B cell (primary cell): ENCODE results near the gene NUPR2. TPM values are rescaled to one million over a fixed set of nuclear protein-coding genes. Genes with fewer than 3 reads are reported as not detected.
"Not testable (repeated sequence)": the region's sequence is repeated elsewhere in the genome, so short reads cannot be mapped to it uniquely, and the experiment has no call there.

Source experiments
- ATAC-seq: fragments of 200-7000 bp; cut with Tn5 transposase; one replicate; pipeline ENCODE4 v1.10.0; 2021; ENCODE audit warnings: low read depth, mild to moderate bottlenecking, moderate number of reproducible peaks, moderate library complexity
- CTCF ChIA-PET: fragments of 350-600 bp; sonication (Branson Sonifier 250); formaldehyde crosslinking; loops from one replicate; lab custom pipeline; 2021; ENCODE audit warnings: antibody characterized with exemption, inconsistent platforms; lab: Charles Lee
- POLR2A ChIA-PET: fragments of 350-600 bp; sonication (Branson Sonifier 250); formaldehyde crosslinking; loops from one replicate; lab custom pipeline; 2021; ENCODE audit warnings: antibody characterized with exemption; lab: Charles Lee
- DNase-seq: peaks from one replicate; pipeline ENCODE4 v3.0.0; 2013
- H2AFZ ChIP-seq: 2 replicates; pipeline ENCODE4 v1.6.1; 2012; ENCODE audit warnings: mild to moderate bottlenecking, low read depth, low read length; ENCODE audit not compliant: insufficient read depth, poor library complexity, severe bottlenecking
- H3K27ac ChIP-seq, 2 donors: 1 replicate in 1 of 2; 2 replicates in 1 of 2; pipeline ENCODE4 v1.5.1; 2012 to 2013; ENCODE audit warnings: low read length in 2 of 2, mild to moderate bottlenecking in 2 of 2, moderate library complexity in 1 of 2
- H3K27me3 ChIP-seq, 4 experiments: fragments of 200-600 bp in 1 of 4; sonication (generic) in 1 of 4; replicated peaks in 1 of 4; 1 replicate in 2 of 4; 2 replicates in 2 of 4; pipeline versions ENCODE4 v1.6.1 to v1.7.0; 2013 to 2016; ENCODE audit warnings: low read length in 3 of 4, mild to moderate bottlenecking in 2 of 4, mixed read lengths in 1 of 4, moderate library complexity in 1 of 4; ENCODE audit not compliant: insufficient read depth in 4 of 4, control insufficient read depth in 3 of 4; ENCODE audit errors: control extremely low read depth in 1 of 4
- H3K36me3 ChIP-seq, 2 experiments: replicated peaks in 1 of 2; 1 replicate in 1 of 2; 2 replicates in 1 of 2; pipeline versions ENCODE4 v1.6.1 to v1.7.1; 2013; ENCODE audit warnings: low read length in 1 of 2; ENCODE audit not compliant: insufficient read depth in 2 of 2, control insufficient read depth in 1 of 2; ENCODE audit errors: control extremely low read depth in 1 of 2, extremely low read depth in 1 of 2
- H3K4me1 ChIP-seq, 2 donors: fragments of 200-600 bp in 1 of 2; sonication (generic) in 1 of 2; 1 replicate in 1 of 2; 2 replicates in 1 of 2; pipeline versions ENCODE4 v1.5.1 to v1.6.1; 2013 to 2017; ENCODE audit warnings: low read length in 2 of 2; ENCODE audit not compliant: control insufficient read depth in 2 of 2, insufficient read depth in 2 of 2
- H3K4me2 ChIP-seq: replicated peaks from 2 replicates; pipeline ENCODE3; 2012; ENCODE audit warnings: mild to moderate bottlenecking, low read depth, low read length; ENCODE audit not compliant: poor library complexity, severe bottlenecking
- H3K4me3 ChIP-seq, 5 experiments: fragments of 200-600 bp in 1 of 5; sonication (generic) in 1 of 5; 1 replicate in 3 of 5; 2 replicates in 2 of 5; pipeline versions ENCODE4 v1.5.1 to v1.7.0; 2011 to 2016; ENCODE audit warnings: low read length in 4 of 5, mild to moderate bottlenecking in 4 of 5, low read depth in 2 of 5, control low read depth in 1 of 5, moderate library complexity in 1 of 5; ENCODE audit not compliant: insufficient read depth in 1 of 5; ENCODE audit errors: control extremely low read depth in 1 of 5, extremely low read depth in 1 of 5
- H3K79me2 ChIP-seq: fragments of 200-600 bp; sonication (generic); one replicate; pipeline ENCODE4 v1.6.0; 2016; ENCODE audit warnings: low read length; ENCODE audit not compliant: control insufficient read depth, insufficient read depth
- H3K9ac ChIP-seq: fragments of 200-600 bp; sonication (generic); 2 replicates; pipeline ENCODE4 v1.6.1; 2017; ENCODE audit warnings: mild to moderate bottlenecking, low read length, moderate library complexity
- H3K9me3 ChIP-seq, 3 donors: one replicate each; pipeline versions ENCODE4 v1.6.1 to v1.7.1; 2013; ENCODE audit warnings: low read length in 2 of 3; ENCODE audit not compliant: control insufficient read depth in 2 of 3, insufficient read depth in 1 of 3; ENCODE audit errors: control extremely low read depth in 1 of 3
- H4K20me1 ChIP-seq: 2 replicates; pipeline ENCODE4 v1.6.0; 2012; ENCODE audit warnings: mild to moderate bottlenecking, low read length; ENCODE audit not compliant: insufficient read depth, control insufficient read depth, poor library complexity, severe bottlenecking
- H3K27ac Mint-ChIP-seq: one replicate; pipeline ENCODE4 v1.8.0; 2021; ENCODE audit warnings: mixed read lengths
- H3K27me3 Mint-ChIP-seq: one replicate; pipeline ENCODE4 v1.8.0; 2021; ENCODE audit warnings: mixed read lengths
- H3K4me1 Mint-ChIP-seq: one replicate; pipeline ENCODE4 v1.8.0; 2021; ENCODE audit warnings: mixed read lengths
- H3K4me3 Mint-ChIP-seq: one replicate; pipeline ENCODE4 v1.8.0; 2021; ENCODE audit warnings: mixed read lengths
- H3K9me3 Mint-ChIP-seq: one replicate; pipeline ENCODE4 v1.8.0; 2022; ENCODE audit warnings: mixed read lengths; ENCODE audit not compliant: insufficient read depth
- EZH2 ChIP-seq: IDR thresholded peaks from 2 replicates; pipeline ENCODE4 v1.6.1; 2012; ENCODE audit warnings: borderline replicate concordance, low read depth, mild to moderate bottlenecking, moderate library complexity, low read length; ENCODE audit not compliant: insufficient read depth, poor library complexity, severe bottlenecking
- WGBS: methylation state at CpG from one replicate; pipeline ENCODE4 v1.1.5; 2013; ENCODE audit warnings: missing lambda C conversion rate; ENCODE audit not compliant: insufficient coverage; 5-methylcytosine and 5-hydroxymethylcytosine counted together
- intact Hi-C: fragments of 100-400 bp; cut with micrococcal nuclease; formaldehyde crosslinking; loops from one replicate; pipeline ENCODE4 v1.10.0; 2022
- polyA plus RNA-seq: library from polyadenylated mRNA; depleted of rRNA; stranded (reverse); fragments of >200 nt; gene quantifications from 2 replicates; pipeline ENCODE4 v1.2.3, GENCODE V29; 2012
- total RNA-seq, 2 donors: library from RNA; stranded (reverse); fragments of 120-200 nt in 1 of 2; gene quantifications; 1 replicate in 1 of 2; 2 replicates in 1 of 2; pipeline versions ENCODE4 v1.2.3 to v1.2.4, GENCODE V29; 2013 to 2022
- TF ChIP-seq, protein P1 (sequence below): fragments of 200-600 bp; IDR thresholded peaks from one replicate; pipeline ENCODE4 v1.8.0; 2022; ENCODE audit warnings: antibody characterized with exemption, mild to moderate bottlenecking

Gene NUPR2
- total and polyA plus RNA-seq, 2 donors (not counting 1 experiment from before 2014, with no cell fraction given) = not detected

DNA sequence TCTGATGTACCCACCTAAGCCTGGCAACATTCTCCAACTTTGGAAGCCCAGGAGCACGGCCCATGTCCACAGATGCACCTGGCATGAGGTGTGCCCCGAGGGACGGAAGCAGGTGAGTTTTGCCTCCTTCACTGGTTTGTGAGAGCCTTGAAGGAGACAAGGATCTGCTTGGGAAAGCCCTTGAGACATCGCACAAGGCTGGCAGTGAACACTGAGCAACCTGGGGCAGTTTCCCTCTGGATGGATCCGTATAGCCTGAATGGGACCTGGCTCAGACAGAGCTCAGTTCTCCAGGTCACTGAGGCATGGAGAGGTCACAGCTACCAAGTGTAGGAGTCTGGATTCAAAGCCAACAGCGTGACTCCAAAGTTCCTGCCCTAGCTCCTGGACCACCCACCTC, 8.8 kb upstream of the NUPR2 start:
- TF ChIP-seq, protein P1, sequence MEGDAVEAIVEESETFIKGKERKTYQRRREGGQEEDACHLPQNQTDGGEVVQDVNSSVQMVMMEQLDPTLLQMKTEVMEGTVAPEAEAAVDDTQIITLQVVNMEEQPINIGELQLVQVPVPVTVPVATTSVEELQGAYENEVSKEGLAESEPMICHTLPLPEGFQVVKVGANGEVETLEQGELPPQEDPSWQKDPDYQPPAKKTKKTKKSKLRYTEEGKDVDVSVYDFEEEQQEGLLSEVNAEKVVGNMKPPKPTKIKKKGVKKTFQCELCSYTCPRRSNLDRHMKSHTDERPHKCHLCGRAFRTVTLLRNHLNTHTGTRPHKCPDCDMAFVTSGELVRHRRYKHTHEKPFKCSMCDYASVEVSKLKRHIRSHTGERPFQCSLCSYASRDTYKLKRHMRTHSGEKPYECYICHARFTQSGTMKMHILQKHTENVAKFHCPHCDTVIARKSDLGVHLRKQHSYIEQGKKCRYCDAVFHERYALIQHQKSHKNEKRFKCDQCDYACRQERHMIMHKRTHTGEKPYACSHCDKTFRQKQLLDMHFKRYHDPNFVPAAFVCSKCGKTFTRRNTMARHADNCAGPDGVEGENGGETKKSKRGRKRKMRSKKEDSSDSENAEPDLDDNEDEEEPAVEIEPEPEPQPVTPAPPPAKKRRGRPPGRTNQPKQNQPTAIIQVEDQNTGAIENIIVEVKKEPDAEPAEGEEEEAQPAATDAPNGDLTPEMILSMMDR = no peak
- TF ChIP-seq EZH2 = no peak
- Mint-ChIP-seq H3K4me1 (no peaks in the 10 kb centered on the region), H3K27me3 (peaks cover 7% of the 10 kb centered on the region), H3K9me3 (no peaks in the 10 kb centered on the region), H3K27ac (no peak overlapping the region), H3K4me3 (no peak overlapping the region)
- Histone ChIP-seq H3K9ac (no peak overlapping the region), H3K9me3 (no peaks in the 10 kb centered on the region), H3K36me3 (no peaks in the 10 kb centered on the region), H3K4me3 (no peak overlapping the region), H2AFZ (no peak overlapping the region), H3K79me2 (no peaks in the 10 kb centered on the region), H3K27me3 (no peaks in the 10 kb centered on the region), H3K4me2 (no peak overlapping the region), H3K4me1 (no peaks in the 10 kb centered on the region), H3K27ac (no peak overlapping the region), H4K20me1 (no peaks in the 10 kb centered on the region)
- POLR2A ChIA-PET = no interaction called here
- DNase-seq = no peak
- 86% methylated on average over 5 of the region's 6 CpGs for WGBS
- CTCF ChIA-PET = no interaction called here
- intact Hi-C loops = no loop called here
- no peak for ATAC-seq

DNA sequence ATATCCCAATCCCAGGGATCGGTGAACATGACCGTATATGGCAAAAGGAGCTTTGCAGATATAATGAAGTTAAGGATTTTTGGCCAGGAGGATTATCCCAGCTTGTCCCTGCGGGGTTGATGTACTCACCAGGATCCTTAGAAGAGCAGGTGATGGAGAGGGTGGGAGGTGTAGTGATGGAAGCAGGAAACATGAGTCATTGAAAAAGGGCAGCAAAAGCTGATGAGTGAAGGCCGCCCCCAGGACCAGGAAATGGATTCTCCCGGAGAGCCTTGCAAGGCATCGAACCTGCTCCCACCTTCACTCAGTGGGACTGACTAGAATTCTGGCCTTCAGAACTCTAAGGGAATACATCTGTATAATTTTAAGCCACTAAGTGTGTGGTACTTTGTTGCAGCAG, 5.2 kb upstream of the NUPR2 start:
- H3K9me3 ChIP-seq = peaks cover 0 to 6% (median 0%) of the 10 kb centered on the region in 3 donors
- TF ChIP-seq, protein P1 = no peak
- no peak for TF ChIP-seq EZH2
- ChIA-PET CTCF (no interaction called here), POLR2A (no interaction called here)
- intact Hi-C loops = no loop called here
- H4K20me1 ChIP-seq = no peaks in the 10 kb centered on the region
- no peaks in the 10 kb centered on the region for H3K9me3 Mint-ChIP-seq
- no peak overlapping the region for H3K9ac ChIP-seq
- H3K79me2 ChIP-seq = no peaks in the 10 kb centered on the region
- H3K4me2 ChIP-seq = no peak overlapping the region
- no peaks in the 10 kb centered on the region for H3K4me1 ChIP-seq
- no peak overlapping the region for H3K27ac ChIP-seq
- no peak overlapping the region for H3K27ac Mint-ChIP-seq
- H3K4me3 Mint-ChIP-seq = no peak overlapping the region
- DNase-seq (no peak), ATAC-seq (no peak)
- H3K27me3 Mint-ChIP-seq = peaks cover 28% of the 10 kb centered on the region
- H2AFZ ChIP-seq = no peak overlapping the region
- H3K4me1 Mint-ChIP-seq = no peaks in the 10 kb centered on the region
- peaks cover 0 to 7% (median 1%) of the 10 kb centered on the region in 4 experiments for H3K27me3 ChIP-seq
- no peaks in the 10 kb centered on the region for H3K36me3 ChIP-seq
- 100% methylated on average over 1 of the region's 6 CpGs for WGBS
- H3K4me3 ChIP-seq = no peak overlapping the region

DNA sequence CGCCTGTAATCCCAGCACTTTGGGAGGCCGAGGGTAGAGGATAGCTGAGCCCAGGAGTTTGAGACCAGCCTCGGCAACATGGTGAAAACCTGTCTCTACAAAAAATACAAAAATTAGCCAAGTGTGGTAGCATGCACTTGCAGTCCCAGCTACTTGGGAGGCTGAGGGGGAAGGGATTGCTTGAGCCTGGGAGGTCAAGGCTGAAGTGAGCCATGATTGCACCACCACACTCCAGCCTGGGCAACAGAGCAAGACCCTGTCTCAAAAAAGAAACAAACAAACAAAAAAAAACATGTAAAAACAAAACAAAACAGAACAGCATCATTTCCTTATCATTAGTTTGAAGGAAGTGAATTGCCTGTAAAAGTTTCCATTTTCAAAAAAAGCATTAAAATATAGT, 4.0 kb downstream of the NUPR2 start:
- CTCF ChIA-PET = not testable (repeated sequence)

More for the DNA sequence above, 4.0 kb downstream of the NUPR2 start:
- peaks cover 0 to 18% (median 0%) of the 10 kb centered on the region in 3 donors for H3K9me3 ChIP-seq
- H3K9ac ChIP-seq, H2AFZ ChIP-seq, H3K4me3 Mint-ChIP-seq, intact Hi-C loops, H3K36me3 ChIP-seq, H3K4me1 Mint-ChIP-seq, H4K20me1 ChIP-seq, H3K4me1 ChIP-seq, H3K4me2 ChIP-seq, H3K27me3 Mint-ChIP-seq, H3K4me3 ChIP-seq, DNase-seq, POLR2A ChIA-PET, H3K27ac Mint-ChIP-seq, H3K9me3 Mint-ChIP-seq, H3K79me2 ChIP-seq, ATAC-seq, H3K27ac ChIP-seq: not testable (repeated sequence)
- H3K27me3 ChIP-seq = peaks cover 0 to 24% (median 0%) of the 10 kb centered on the region in 4 experiments
- WGBS = 100% methylated on average over 1 of the region's 3 CpGs
